Fibroblast of pulmonary artery (primary cell): ENCODE measurements around the gene PSMC3.

ENCODE experiments used
- DNase-seq: peaks from one replicate; pipeline ENCODE4 v3.0.0-alpha.2; 2010; ENCODE audit warnings: low read depth
- H3K4me3 ChIP-seq: replicated peaks from 2 replicates; pipeline ENCODE4 v1.5.1; 2011; ENCODE audit warnings: low read depth, mild to moderate bottlenecking, control low read depth, low read length, moderate library complexity
- TF ChIP-seq, protein P1 (sequence below): IDR thresholded peaks from 2 replicates; pipeline ENCODE4 v1.5.1; 2011; ENCODE audit warnings: mild to moderate bottlenecking, control low read depth, low read length, inconsistent platforms; ENCODE audit errors: missing control alignments

Gene PSMC3

DNA sequence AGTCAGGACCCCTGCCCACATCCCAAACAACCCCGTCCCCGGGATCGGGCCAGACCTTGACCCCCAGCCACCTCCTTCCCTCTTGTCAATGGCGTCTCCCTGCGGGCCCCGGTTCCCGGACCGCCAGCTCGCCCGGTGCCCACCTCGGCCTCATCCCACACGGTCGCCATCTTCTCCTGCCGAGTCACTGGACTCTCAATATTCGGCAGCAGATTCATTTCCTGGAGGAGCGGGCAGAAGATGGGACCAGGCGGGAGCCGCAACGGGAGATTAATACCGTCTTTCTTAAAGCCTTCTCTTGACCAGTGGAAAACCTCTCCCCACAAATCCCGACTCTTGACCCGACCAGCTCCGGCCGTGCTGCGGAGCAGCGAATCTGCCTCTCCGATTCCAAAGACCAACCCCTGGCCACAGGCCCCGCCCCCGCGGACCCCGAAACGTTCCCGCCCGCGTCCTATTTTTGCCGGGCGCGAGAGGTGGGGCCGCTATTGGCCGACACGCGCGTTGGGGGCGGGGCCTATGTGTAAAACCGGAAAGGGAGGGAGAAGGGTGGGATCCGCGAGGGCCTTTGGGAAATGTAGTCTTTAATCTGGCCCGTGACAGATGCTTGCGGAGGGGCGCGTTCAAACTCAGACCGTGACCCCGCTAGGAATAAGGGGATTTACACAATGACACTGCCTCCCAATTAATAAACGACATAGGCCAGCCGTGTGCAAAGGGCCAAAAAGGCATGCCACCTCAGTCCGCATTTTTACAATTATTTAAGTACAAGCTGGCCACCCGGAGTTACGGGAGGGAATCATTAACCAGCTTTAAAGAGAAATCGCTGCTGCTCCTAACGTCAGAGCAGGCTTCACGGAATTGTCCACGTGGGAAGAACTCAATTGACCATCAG is at the start of gene PSMC3:
TSS of gene PSMC3 (minus strand) at position 378 of the 895 bp plus-strand sequence. CDS start at position 218, 160 bp downstream.
- TF ChIP-seq, protein P1, sequence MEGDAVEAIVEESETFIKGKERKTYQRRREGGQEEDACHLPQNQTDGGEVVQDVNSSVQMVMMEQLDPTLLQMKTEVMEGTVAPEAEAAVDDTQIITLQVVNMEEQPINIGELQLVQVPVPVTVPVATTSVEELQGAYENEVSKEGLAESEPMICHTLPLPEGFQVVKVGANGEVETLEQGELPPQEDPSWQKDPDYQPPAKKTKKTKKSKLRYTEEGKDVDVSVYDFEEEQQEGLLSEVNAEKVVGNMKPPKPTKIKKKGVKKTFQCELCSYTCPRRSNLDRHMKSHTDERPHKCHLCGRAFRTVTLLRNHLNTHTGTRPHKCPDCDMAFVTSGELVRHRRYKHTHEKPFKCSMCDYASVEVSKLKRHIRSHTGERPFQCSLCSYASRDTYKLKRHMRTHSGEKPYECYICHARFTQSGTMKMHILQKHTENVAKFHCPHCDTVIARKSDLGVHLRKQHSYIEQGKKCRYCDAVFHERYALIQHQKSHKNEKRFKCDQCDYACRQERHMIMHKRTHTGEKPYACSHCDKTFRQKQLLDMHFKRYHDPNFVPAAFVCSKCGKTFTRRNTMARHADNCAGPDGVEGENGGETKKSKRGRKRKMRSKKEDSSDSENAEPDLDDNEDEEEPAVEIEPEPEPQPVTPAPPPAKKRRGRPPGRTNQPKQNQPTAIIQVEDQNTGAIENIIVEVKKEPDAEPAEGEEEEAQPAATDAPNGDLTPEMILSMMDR: no peak
- DNase-seq: peak; percentile 97

DNA sequence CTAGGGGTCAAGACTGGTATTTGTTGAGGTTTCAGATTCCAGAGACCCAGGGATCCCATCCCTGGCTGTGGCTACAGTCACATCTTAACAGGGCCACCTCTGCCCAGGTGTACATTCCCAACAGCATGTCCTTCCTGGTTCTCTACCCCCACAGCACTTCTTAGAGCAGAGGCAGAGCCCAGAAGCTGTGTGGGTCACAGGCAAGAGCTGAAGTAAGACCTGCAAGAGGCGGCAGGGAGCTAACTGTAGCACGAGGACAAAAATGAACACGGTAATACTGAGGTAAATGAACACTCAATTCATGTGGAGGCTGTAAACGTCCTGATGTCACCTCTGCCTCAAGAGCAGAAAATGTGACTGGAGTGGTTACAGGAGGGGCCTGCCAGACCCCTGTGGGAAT is 44.4 kb upstream of the PSMC3 start:
- H3K4me3 ChIP-seq: no peak overlapping the region
- DNase-seq: no peak
- TF ChIP-seq, protein P1: no peak

More for the DNA sequence above, at the start of gene PSMC3:
- H3K4me3 ChIP-seq: peak within 1 kb of the TSS; percentile 99

DNA sequence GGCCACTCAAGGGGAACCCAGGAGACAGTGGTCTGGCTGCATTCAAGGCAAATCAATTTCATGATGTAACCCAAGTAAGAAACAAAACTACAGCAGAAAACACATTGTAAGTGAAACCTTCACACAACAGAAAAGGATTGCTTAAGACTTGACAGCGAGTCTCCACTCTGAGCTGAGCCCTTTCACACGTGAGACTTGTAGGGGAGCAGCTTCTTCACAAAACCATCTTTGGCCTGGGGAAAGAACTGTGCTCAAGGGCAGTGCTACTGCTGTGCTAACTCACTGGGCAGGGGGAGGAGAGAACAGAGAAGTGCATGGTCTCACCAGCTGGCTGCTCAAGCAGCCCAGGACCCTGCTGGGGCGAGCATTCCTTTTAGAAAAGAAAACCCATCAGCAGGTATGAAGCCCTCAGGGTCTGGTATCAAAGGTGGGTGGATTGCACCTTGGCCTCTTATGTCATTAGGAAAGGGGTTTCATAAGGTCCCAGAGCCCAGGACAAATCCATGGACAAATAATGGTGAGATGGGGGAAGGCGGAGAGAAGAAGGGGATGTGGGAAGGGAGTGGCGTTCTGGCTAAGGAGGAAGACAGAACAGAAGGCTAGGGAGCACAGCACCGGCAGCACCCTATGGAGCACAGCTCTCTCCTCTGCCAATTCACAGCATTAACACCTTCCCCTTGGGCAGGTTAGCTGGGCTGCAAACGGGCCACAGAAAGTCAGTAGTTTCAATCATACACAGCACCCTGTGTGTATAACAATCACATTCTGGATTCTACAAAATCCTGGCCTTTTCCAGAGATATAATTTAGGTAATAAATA is 43.3 kb upstream of the PSMC3 start:
- peak; percentile 39 for DNase-seq
- TF ChIP-seq, protein P1: no peak
- H3K4me3 ChIP-seq: no peak overlapping the region

DNA sequence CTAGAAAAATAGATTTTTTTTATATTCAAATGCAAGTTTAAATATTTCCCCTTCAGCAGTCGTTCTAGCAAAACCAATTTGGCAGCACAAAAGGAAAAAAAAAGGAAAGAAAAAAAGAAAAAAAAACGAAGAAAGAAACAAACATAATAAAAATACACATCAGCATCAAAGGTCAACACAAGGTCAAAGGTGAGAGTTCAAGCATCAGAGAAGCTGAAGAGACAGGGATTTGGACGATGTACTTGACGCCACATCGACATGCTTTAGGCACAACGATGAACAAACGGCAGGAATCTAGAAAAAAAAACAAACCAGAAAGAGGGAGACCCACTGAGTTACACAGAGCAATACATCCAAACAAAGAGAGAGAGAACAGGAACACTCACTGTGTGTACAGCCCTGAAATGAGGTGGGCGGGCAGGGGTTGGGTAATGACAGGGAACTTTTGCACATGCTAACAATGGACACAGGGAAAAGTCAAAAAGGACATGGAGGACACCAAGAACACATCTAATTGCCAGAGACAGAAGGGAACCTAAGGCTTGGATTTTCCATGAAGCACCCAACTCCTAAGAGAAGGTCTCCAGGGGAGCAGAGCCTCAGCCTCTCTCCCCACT is 42.5 kb upstream of the PSMC3 start:
- H3K4me3 ChIP-seq: no peak overlapping the region
- peak; percentile 29 for DNase-seq
- TF ChIP-seq, protein P1: no peak

DNA sequence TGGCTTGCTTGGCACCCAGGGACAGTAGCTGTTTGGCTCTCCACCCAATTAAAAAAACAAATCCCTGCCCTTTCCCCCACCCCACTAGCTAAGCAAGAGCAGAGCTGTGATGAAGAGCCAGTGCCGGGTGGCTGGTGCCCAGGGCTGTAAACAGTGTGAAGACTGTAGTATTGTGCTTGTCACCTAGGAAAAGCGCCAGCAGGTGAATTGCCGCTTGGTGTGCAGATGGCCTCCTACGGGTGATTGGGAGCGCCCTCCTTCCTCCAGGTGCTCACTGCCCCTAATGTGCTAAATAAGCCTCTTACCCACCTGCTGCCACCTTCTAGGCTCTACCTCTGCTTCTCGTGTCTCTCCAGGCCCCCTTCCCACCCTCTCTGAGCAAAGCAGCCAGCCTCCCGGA is 41.1 kb upstream of the PSMC3 start:
- DNase-seq: no peak
- TF ChIP-seq, protein P1: no peak
- H3K4me3 ChIP-seq: peak overlapping the region; percentile 31

DNA sequence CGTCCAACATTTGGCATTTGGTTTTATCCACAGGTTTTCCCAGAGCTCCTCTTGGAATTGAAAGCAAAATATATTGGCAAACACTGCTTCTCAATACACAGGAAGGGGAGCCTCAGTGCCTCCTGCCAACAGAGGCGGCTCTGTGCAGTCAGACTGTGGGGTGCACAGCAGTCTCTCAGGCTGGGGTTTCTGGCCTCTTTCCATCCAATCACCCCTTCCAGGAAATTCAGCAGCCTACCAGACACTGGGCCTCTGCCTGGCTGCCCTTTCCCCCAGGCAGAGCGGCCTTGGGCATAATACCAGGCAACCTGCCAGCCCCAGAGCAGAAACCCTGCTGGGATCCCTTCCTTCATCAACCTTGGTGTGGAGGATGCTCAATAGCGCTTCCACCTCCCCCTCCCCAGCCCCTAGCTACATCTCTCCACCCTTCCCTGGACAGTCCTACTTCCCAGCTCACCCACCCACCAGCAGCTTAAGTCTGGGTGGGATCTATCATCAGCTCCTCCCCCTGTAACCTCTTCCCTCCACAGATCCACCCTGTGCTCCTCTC is 40.5 kb upstream of the PSMC3 start:
- DNase-seq: peak; percentile 72

More for the DNA sequence above, 40.5 kb upstream of the PSMC3 start:
- TF ChIP-seq, protein P1: no peak
- H3K4me3 ChIP-seq: peak overlapping the region; percentile 31
